Testis (tissue), 3 donors: ENCODE results near the gene TEAD3. TPM values are rescaled to one million over a fixed set of nuclear protein-coding genes. Genes with fewer than 3 reads are reported as not detected.
"Not testable (repeated sequence)": the region's sequence is repeated elsewhere in the genome, so short reads cannot be mapped to it uniquely, and the experiment has no call there.

Experiments used
- DNase-seq: peaks from one replicate; pipeline ENCODE4 v3.0.0-alpha.2; 2019
- H3K27ac ChIP-seq, 2 donors: fragments of 200-600 bp; sonication (generic); one replicate each; pipeline ENCODE4 v1.5.1; 2019
- H3K27me3 ChIP-seq: fragments of 200-600 bp; sonication (generic); one replicate; pipeline ENCODE4 v1.5.1; 2019
- H3K36me3 ChIP-seq: fragments of 200-600 bp; sonication (generic); one replicate; pipeline ENCODE4 v1.5.1; 2017; ENCODE audit warnings: low read depth; ENCODE audit errors: missing control alignments
- H3K4me1 ChIP-seq: fragments of 200-600 bp; sonication (generic); one replicate; pipeline ENCODE4 v1.5.1; 2019
- H3K4me3 ChIP-seq, 2 donors: fragments of 200-600 bp; sonication (generic); one replicate each; pipeline ENCODE4 v1.5.1; 2017 to 2019
- H3K9me3 ChIP-seq: fragments of 200-600 bp; sonication (generic); one replicate; pipeline ENCODE4 v1.5.1; 2017
- CTCF ChIP-seq, 3 experiments: fragments of 450-650 bp in 2 of 3; fragments of 200-600 bp in 1 of 3; sonication (generic) in 1 of 3; IDR thresholded peaks; one replicate each; pipeline ENCODE4 v1.5.1; 2016 to 2019; ENCODE audit warnings: antibody characterized with exemption in 3 of 3, mild to moderate bottlenecking in 2 of 3, moderate library complexity in 1 of 3
- POLR2A ChIP-seq: fragments of 450-650 bp; IDR thresholded peaks from one replicate; pipeline ENCODE4 v1.6.1; 2017; ENCODE audit warnings: antibody characterized with exemption, mild to moderate bottlenecking, moderate library complexity
- WGBS, 2 donors: methylation state at CpG; one replicate each; pipeline ENCODE4 v1.1.5; 2018; 5-methylcytosine and 5-hydroxymethylcytosine counted together
- intact Hi-C: fragments of 100-400 bp; cut with DNase I; formaldehyde crosslinking; loops from one replicate; pipeline ENCODE4 v1.15.1; 2023; ENCODE audit warnings: low total_unique reads
- polyA plus RNA-seq: library from polyadenylated mRNA; stranded (reverse); fragments of 350-450 nt; fragmentation: Illumina TruSeq; extraction: RNeasy Lipid Tissue Mini Kit (QIAGEN cat#74804); gene quantifications from one replicate; pipeline ENCODE4 v1.2.3, GENCODE V29; 2014; ENCODE audit warnings: low read depth, low replicate concordance; ENCODE audit not compliant: insufficient read depth
- total RNA-seq, 2 donors: library from RNA; depleted of rRNA; stranded (reverse); fragments of >200 nt; gene quantifications; one replicate each; pipeline ENCODE4 v1.2.3, GENCODE V29; 2016

The TEAD3 gene
- total and polyA plus RNA-seq, 3 donors from 2014 or later, result 10.6 to 17.8 (median 16.2) TPM

- no peaks in the 10 kb centered on the region for H3K4me1 ChIP-seq
- H3K27me3 ChIP-seq, result no peaks in the 10 kb centered on the region
- H3K36me3 ChIP-seq, result no peaks in the 10 kb centered on the region
Observed at GRCh38 chr6:35442693-35443092, 54.2 kb downstream of the TEAD3 start.

GRCh38 chr6:35441642-35442041 lies 55.2 kb downstream of the TEAD3 start:
- Histone ChIP-seq H3K27ac (no peak overlapping the region), H3K4me3 (no peak overlapping the region), H3K4me1 (no peaks in the 10 kb centered on the region), H3K27me3 (no peaks in the 10 kb centered on the region), H3K9me3 (no peaks in the 10 kb centered on the region), H3K36me3 (no peaks in the 10 kb centered on the region)
- 94 to 97% methylated on average over 4 of the region's 4 CpGs for WGBS, 2 donors
- DNase-seq, result no peak
- intact Hi-C loops, result no loop called here
- TF ChIP-seq CTCF (IDR thresholded peaks at IDR 0.05) (no peak), POLR2A (no peak)

More at GRCh38 chr6:35442693-35443092, 54.2 kb downstream of the TEAD3 start:
- H3K27ac ChIP-seq, result no peak overlapping the region
- DNase-seq, result no peak
- WGBS, 2 donors, result 91 to 94% methylated on average over 3 to 5 of the region's 5 CpGs
- no peaks in the 10 kb centered on the region for H3K9me3 ChIP-seq
- intact Hi-C loops, result no loop called here
- TF ChIP-seq POLR2A (no peak), CTCF (IDR thresholded peaks at IDR 0.05) (no peak)
- H3K4me3 ChIP-seq, result no peak overlapping the region

GRCh38 chr6:35441205-35441604 lies 55.7 kb downstream of the TEAD3 start:
- no peak for DNase-seq
- Histone ChIP-seq H3K4me1 (no peaks in the 10 kb centered on the region), H3K27me3 (no peaks in the 10 kb centered on the region), H3K36me3 (no peaks in the 10 kb centered on the region), H3K4me3 (no peak overlapping the region), H3K27ac (no peak overlapping the region), H3K9me3 (no peaks in the 10 kb centered on the region)
- 72 to 80% methylated on average over 3 of the region's 3 CpGs for WGBS, 2 donors
- TF ChIP-seq CTCF (IDR thresholded peaks at IDR 0.05), result no peak
- TF ChIP-seq POLR2A, result no peak
- intact Hi-C loops, result no loop called here

DNA sequence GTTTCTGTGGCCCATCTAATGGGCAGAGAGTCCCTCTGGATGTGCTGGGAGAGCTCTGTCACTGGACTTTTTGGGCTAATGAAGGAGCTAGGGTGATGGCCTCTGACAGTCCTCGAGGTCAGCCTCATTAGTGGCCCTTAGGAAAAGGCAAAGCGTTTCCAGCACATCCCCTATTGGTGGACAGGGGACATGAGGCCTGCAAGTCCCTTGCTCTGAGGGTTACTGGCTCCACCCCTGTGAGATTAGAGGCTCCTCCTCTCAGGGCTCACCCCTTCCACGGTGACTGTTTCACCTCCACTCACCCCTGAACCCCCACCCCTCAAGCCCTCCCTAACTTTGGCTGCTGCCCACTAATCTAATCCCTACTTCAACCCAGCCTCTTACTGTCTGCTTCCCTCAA lies 57.6 kb downstream of the TEAD3 start:
- DNase-seq, result no peak
- no peaks in the 10 kb centered on the region for H3K36me3 ChIP-seq
- H3K9me3 ChIP-seq, result no peaks in the 10 kb centered on the region
- H3K27ac ChIP-seq, result no peak overlapping the region
- no peaks in the 10 kb centered on the region for H3K27me3 ChIP-seq
- intact Hi-C loops, result no loop called here
- H3K4me3 ChIP-seq, result no peak overlapping the region
- WGBS, 2 donors, result 10 to 57% methylated on average over 1 to 3 of the region's 3 CpGs
- H3K4me1 ChIP-seq, result no peaks in the 10 kb centered on the region
- TF ChIP-seq CTCF (IDR thresholded peaks at IDR 0.05) (no peak), POLR2A (no peak)

- H3K36me3 ChIP-seq, H3K9me3 ChIP-seq, H3K4me3 ChIP-seq, DNase-seq, intact Hi-C loops, H3K27ac ChIP-seq, H3K27me3 ChIP-seq, H3K4me1 ChIP-seq: not testable (repeated sequence)
- WGBS, 2 donors, result 94 to 95% methylated on average over 7 of the region's 7 CpGs
Observed at GRCh38 chr6:35438378-35439065, 58.4 kb downstream of the TEAD3 start.
